GM18520 (cell line): Measurements from ENCODE around the gene ANKRD13D.
A peak's percentile ranks its signal among the peaks of the same experiment; 100 is the strongest.
"Not testable (repeated sequence)": the region's sequence is repeated elsewhere in the genome, so short reads cannot be mapped to it uniquely, and the experiment has no call there.

Source experiments
- ATAC-seq: cut with Tn5 transposase; IDR thresholded peaks from one replicate; pipeline ENCODE4 v1.9.1; 2021; ENCODE audit not compliant: unreplicated experiment

Gene ANKRD13D

GRCh38 chr11:67289226-67289650, at the start of gene ANKRD13D:
Gene ANKRD13D, plus strand, starts transcription at chr11:67289303. Its CDS starts 158 bp downstream, at chr11:67289461.
- no peak for ATAC-seq

GRCh38 chr11:67239783-67240575, 49.1 kb upstream of the ANKRD13D start:
- ATAC-seq, result peak; percentile 81

- ATAC-seq, result peak; percentile 24
These were observed 48.3 kb upstream of the ANKRD13D start for GRCh38 chr11:67240576-67241389.

GRCh38 chr11:67242548-67242947, 46.6 kb upstream of the ANKRD13D start:
- no peak for ATAC-seq

- no peak for ATAC-seq
These were observed 46.1 kb upstream of the ANKRD13D start for GRCh38 chr11:67243051-67243450.

GRCh38 chr11:67245046-67245445, 44.1 kb upstream of the ANKRD13D start:
- no peak for ATAC-seq

GRCh38 chr11:67247946-67248550, 41.1 kb upstream of the ANKRD13D start:
- ATAC-seq, result no peak

GRCh38 chr11:67248653-67249052, 40.5 kb upstream of the ANKRD13D start:
- no peak for ATAC-seq

- ATAC-seq, result no peak
These were observed 38.8 kb upstream of the ANKRD13D start for GRCh38 chr11:67250059-67251043.

- no peak for ATAC-seq
These were observed 37.3 kb upstream of the ANKRD13D start for GRCh38 chr11:67251841-67252240.

- ATAC-seq, result no peak
These were observed 36.3 kb upstream of the ANKRD13D start for GRCh38 chr11:67252831-67253239.

GRCh38 chr11:67253872-67254624, 35.1 kb upstream of the ANKRD13D start:
- no peak for ATAC-seq

- ATAC-seq, result no peak
These were observed 34.3 kb upstream of the ANKRD13D start for GRCh38 chr11:67254798-67255197.

GRCh38 chr11:67255353-67255752, 33.8 kb upstream of the ANKRD13D start:
- no peak for ATAC-seq

- no peak for ATAC-seq
These were observed 33.2 kb upstream of the ANKRD13D start for GRCh38 chr11:67255864-67256263.

- no peak for ATAC-seq
These were observed 32.5 kb upstream of the ANKRD13D start for GRCh38 chr11:67256477-67257135.

- ATAC-seq, result no peak
These were observed 28.7 kb upstream of the ANKRD13D start for GRCh38 chr11:67260406-67260805.

GRCh38 chr11:67260885-67261639, 28.0 kb upstream of the ANKRD13D start:
- not testable (repeated sequence) for ATAC-seq

GRCh38 chr11:67261640-67261945, 27.5 kb upstream of the ANKRD13D start:
- no peak for ATAC-seq
